H1 (cell line): ENCODE results near the gene CELSR3. TPM values are rescaled to one million over a fixed set of nuclear protein-coding genes. Genes with fewer than 3 reads are reported as not detected.

Experiments used
- CTCF ChIA-PET: fragments of 300-600 bp; sonication (Branson Sonifier 250); formaldehyde crosslinking; loops from one replicate; lab custom pipeline; 2021; ENCODE audit not compliant: partially characterized antibody; lab: Charles Lee
- POLR2A ChIA-PET: fragments of 300-600 bp; sonication (Branson Sonifier 250); formaldehyde crosslinking; loops from one replicate; lab custom pipeline; 2021; ENCODE audit warnings: inconsistent platforms; ENCODE audit not compliant: partially characterized antibody; lab: Charles Lee
- DNase-seq, 2 experiments: peaks; one replicate each; pipeline versions ENCODE4 v3.0.0 to v3.0.0-alpha.2; 2010 to 2022; ENCODE audit warnings: low spot score in 2 of 2, low read depth in 1 of 2, mixed read lengths in 1 of 2
- FAIRE-seq: peaks from 2 replicates; lab custom pipeline; 2011; peaks lifted over from hg19 to GRCh38; lab: Jason Lieb, UNC
- H2AFZ ChIP-seq: 2 replicates; pipeline ENCODE4 v1.8.1; 2012; ENCODE audit warnings: low read length, inconsistent platforms
- H2AK5ac ChIP-seq: 2 replicates; pipeline ENCODE4 v1.6.1; 2013; ENCODE audit warnings: low read depth, low read length
- H2BK120ac ChIP-seq: replicated peaks from 2 replicates; pipeline ENCODE3; 2013; ENCODE audit warnings: low read depth, low read length, inconsistent platforms
- H2BK12ac ChIP-seq: 2 replicates; pipeline ENCODE4 v1.6.1; 2013; ENCODE audit warnings: low read depth, low read length
- H2BK15ac ChIP-seq: 2 replicates; pipeline ENCODE4 v1.6.1; 2013; ENCODE audit warnings: low read length
- H2BK20ac ChIP-seq: 2 replicates; pipeline ENCODE4 v1.6.1; 2013; ENCODE audit warnings: low read length
- H2BK5ac ChIP-seq: 2 replicates; pipeline ENCODE4 v1.6.1; 2013; ENCODE audit warnings: low read depth, low read length
- H3K14ac ChIP-seq: 2 replicates; pipeline ENCODE4 v1.6.1; 2013; ENCODE audit warnings: inconsistent platforms; ENCODE audit not compliant: insufficient read length
- H3K18ac ChIP-seq: 2 replicates; pipeline ENCODE4 v1.6.1; 2013; ENCODE audit warnings: low read length; ENCODE audit errors: extremely low read depth
- H3K23ac ChIP-seq: 2 replicates; pipeline ENCODE4 v1.6.1; 2013; ENCODE audit warnings: inconsistent platforms; ENCODE audit not compliant: insufficient read length
- H3K23me2 ChIP-seq: 2 replicates; pipeline ENCODE4 v1.6.1; 2013; ENCODE audit warnings: low read depth, low read length
- H3K27ac ChIP-seq: 2 replicates; pipeline ENCODE4 v1.6.1; 2011; ENCODE audit warnings: low read depth, low read length, inconsistent platforms
- H3K27me3 ChIP-seq, 4 experiments: replicated peaks in 1 of 4; 1 replicate in 1 of 4; 2 replicates in 3 of 4; pipeline versions ENCODE4 v1.6.1 to v1.8.1; 2011 to 2013; ENCODE audit warnings: low read length in 3 of 4, mild to moderate bottlenecking in 3 of 4, inconsistent platforms in 2 of 4, mixed read lengths in 2 of 4, moderate library complexity in 1 of 4; ENCODE audit not compliant: control insufficient read depth in 3 of 4, insufficient read depth in 3 of 4; ENCODE audit errors: extremely low read depth in 1 of 4
- H3K36me3 ChIP-seq, 4 experiments: 2 replicates each; pipeline versions ENCODE4 v1.6.1 to v1.8.1; 2011 to 2013; ENCODE audit warnings: mild to moderate bottlenecking in 4 of 4, low read length in 3 of 4, moderate library complexity in 2 of 4, control low read depth in 1 of 4, inconsistent platforms in 1 of 4; ENCODE audit not compliant: insufficient read depth in 4 of 4, control insufficient read depth in 2 of 4
- H3K4ac ChIP-seq: replicated peaks from 2 replicates; pipeline ENCODE3; 2013; ENCODE audit warnings: low read length, low read depth, mixed read lengths, inconsistent platforms; ENCODE audit not compliant: insufficient read length
- H3K4me1 ChIP-seq, 4 experiments: replicated peaks in 1 of 4; 1 replicate in 1 of 4; 2 replicates in 3 of 4; pipeline versions ENCODE4 v1.6.1 to v1.8.1; 2011 to 2013; ENCODE audit warnings: low read length in 3 of 4, inconsistent platforms in 2 of 4, mixed read lengths in 1 of 4; ENCODE audit not compliant: insufficient read depth in 4 of 4, control insufficient read depth in 3 of 4
- H3K4me2 ChIP-seq, 2 experiments: 2 replicates each; pipeline versions ENCODE4 v1.6.1 to v1.8.1; 2011 to 2013; ENCODE audit warnings: low read depth in 2 of 2, low read length in 2 of 2, control low read depth in 1 of 2, inconsistent platforms in 1 of 2, mild to moderate bottlenecking in 1 of 2; ENCODE audit not compliant: insufficient read depth in 1 of 2
- H3K4me3 ChIP-seq, 4 experiments: fragments of 200-600, 300-600 bp in 1 of 4; sonication (generic), shearing (Covaris generic), sonication (Bioruptor Twin) in 1 of 4; 2 replicates each; pipeline versions ENCODE4 v1.5.1 to v1.8.1; 2011 to 2016; ENCODE audit warnings: low read length in 4 of 4, low read depth in 3 of 4, control low read depth in 2 of 4, inconsistent platforms in 2 of 4, mild to moderate bottlenecking in 2 of 4, mixed read lengths in 1 of 4, moderate library complexity in 1 of 4; ENCODE audit not compliant: insufficient read depth in 2 of 4; ENCODE audit errors: extremely low read depth in 1 of 4
- H3K56ac ChIP-seq: replicated peaks from 2 replicates; pipeline ENCODE3; 2013; ENCODE audit warnings: low read depth, mild to moderate bottlenecking, mixed read lengths, low read length, inconsistent platforms; ENCODE audit not compliant: insufficient read length
- H3K79me1 ChIP-seq: 2 replicates; pipeline ENCODE4 v1.6.1; 2013; ENCODE audit warnings: low read depth, low read length, control low read depth
- H3K79me2 ChIP-seq, 2 experiments: 2 replicates each; pipeline versions ENCODE4 v1.6.1 to v1.8.1; 2012 to 2013; ENCODE audit warnings: low read length in 2 of 2, mild to moderate bottlenecking in 2 of 2, inconsistent platforms in 1 of 2; ENCODE audit not compliant: insufficient read depth in 2 of 2, control insufficient read depth in 1 of 2
- H3K9ac ChIP-seq, 4 experiments: replicated peaks in 1 of 4; 1 replicate in 1 of 4; 2 replicates in 3 of 4; pipeline versions ENCODE4 v1.6.1 to v1.8.1; 2011 to 2013; ENCODE audit warnings: low read depth in 3 of 4, low read length in 3 of 4, control low read depth in 2 of 4, mild to moderate bottlenecking in 2 of 4, moderate library complexity in 2 of 4, inconsistent platforms in 1 of 4; ENCODE audit errors: extremely low read depth in 1 of 4
- H3K9me3 ChIP-seq, 2 experiments: 2 replicates each; pipeline versions ENCODE4 v1.6.1 to v1.8.1; 2012 to 2013; ENCODE audit warnings: mild to moderate bottlenecking in 2 of 2, moderate library complexity in 2 of 2, control low read depth in 1 of 2, inconsistent platforms in 1 of 2, low read depth in 1 of 2, low read length in 1 of 2, mixed read lengths in 1 of 2; ENCODE audit not compliant: insufficient read depth in 2 of 2
- H4K20me1 ChIP-seq, 2 experiments: replicated peaks in 1 of 2; 2 replicates each; pipeline versions ENCODE3 to v1.8.1; 2011 to 2013; ENCODE audit warnings: inconsistent platforms in 2 of 2, low read length in 2 of 2, mild to moderate bottlenecking in 1 of 2; ENCODE audit not compliant: insufficient read depth in 2 of 2, control insufficient read depth in 1 of 2
- H4K5ac ChIP-seq: 2 replicates; pipeline ENCODE4 v1.6.1; 2013; ENCODE audit warnings: low read length, low read depth, mixed read lengths, inconsistent platforms; ENCODE audit not compliant: insufficient read length
- H4K8ac ChIP-seq: 2 replicates; pipeline ENCODE4 v1.8.0; 2013; ENCODE audit warnings: mild to moderate bottlenecking, moderate library complexity, low read length, inconsistent platforms; ENCODE audit not compliant: insufficient read depth; ENCODE audit errors: extremely low read depth
- H4K91ac ChIP-seq: replicated peaks from 2 replicates; pipeline ENCODE3; 2013; ENCODE audit warnings: low read length, mixed read lengths, inconsistent platforms; ENCODE audit not compliant: insufficient read length
- BCL11A ChIP-seq, 2 experiments: IDR thresholded peaks; one replicate each; pipeline ENCODE4 v1.6.1; 2011; ENCODE audit warnings: low read depth in 2 of 2, low read length in 2 of 2, mild to moderate bottlenecking in 2 of 2
- CBX5 ChIP-seq: fragments of 300-800, 300-1000 bp; sonication (generic); IDR thresholded peaks from 2 replicates; pipeline ENCODE4 v1.7.1; 2016; ENCODE audit warnings: antibody characterized with exemption, low read length, low read depth
- CBX8 ChIP-seq: fragments of 300-800, 300-1000 bp; sonication (generic); IDR thresholded peaks from 2 replicates; pipeline ENCODE4 v1.7.1; 2016; ENCODE audit warnings: low read depth, low read length, borderline replicate concordance
- EGR1 ChIP-seq: IDR thresholded peaks from 2 replicates; pipeline ENCODE4 v1.6.1; 2011; ENCODE audit warnings: low read depth, low read length, borderline replicate concordance
- FOSL1 ChIP-seq: IDR thresholded peaks from 2 replicates; pipeline ENCODE4 v1.6.1; 2011; ENCODE audit warnings: mild to moderate bottlenecking, low read depth, low read length, moderate library complexity; ENCODE audit not compliant: insufficient read depth
- JUND ChIP-seq: IDR thresholded peaks from 2 replicates; pipeline ENCODE4 v1.6.1; 2011; ENCODE audit warnings: mild to moderate bottlenecking, improper control_type of control experiment, low read length
- POLR2A ChIP-seq, 2 experiments: IDR thresholded peaks; 1 replicate in 1 of 2; 2 replicates in 1 of 2; pipeline ENCODE4 v1.6.1; 2011; ENCODE audit warnings: low read depth in 2 of 2, low read length in 2 of 2, mild to moderate bottlenecking in 2 of 2; ENCODE audit errors: control extremely low read depth in 1 of 2
- SIX5 ChIP-seq: IDR thresholded peaks from 2 replicates; pipeline ENCODE4 v1.6.1; 2011; ENCODE audit warnings: mild to moderate bottlenecking, low read depth, low read length
- SP2 ChIP-seq: IDR thresholded peaks from 2 replicates; pipeline ENCODE4 v1.6.1; 2012; ENCODE audit warnings: mild to moderate bottlenecking, low read length, inconsistent platforms
- TAF7 ChIP-seq: optimal IDR thresholded peaks from 2 replicates; pipeline ENCODE3; 2011; ENCODE audit warnings: low read depth, mild to moderate bottlenecking, inconsistent platforms, low read length, moderate library complexity, borderline replicate concordance
- WGBS, 2 experiments: shearing (Covaris generic) in 1 of 2; methylation state at CpG; one replicate each; pipeline versions ENCODE4 v1.1.6 to v1.1.7; 2013 to 2015; ENCODE audit warnings: low lambda C conversion rate in 2 of 2, mixed read lengths in 2 of 2, inconsistent platforms in 1 of 2, low coverage in 1 of 2, missing lambda C conversion rate in 1 of 2; ENCODE audit not compliant: insufficient replicate concordance in 2 of 2, insufficient coverage in 1 of 2, insufficient read length in 1 of 2; ENCODE audit errors: extremely low coverage in 1 of 2, missing lambda C conversion rate in 1 of 2; 5-methylcytosine and 5-hydroxymethylcytosine counted together
- polyA plus RNA-seq, 7 experiments: library from polyadenylated mRNA; depleted of rRNA in 3 of 7; stranded (reverse) in 5 of 7; unstranded in 2 of 7; fragments of >200 nt in 5 of 7; fragments of 200-250 nt in 2 of 7; gene quantifications; 1 replicate in 5 of 7; 2 replicates in 1 of 7; 4 replicates in 1 of 7; pipeline versions ENCODE4 v1.2.1 to v1.2.3, GENCODE V29; 2011 to 2013; ENCODE audit warnings: missing spikeins in 2 of 7, mixed read lengths in 2 of 7
- total RNA-seq: library from RNA; stranded (reverse); fragmentation: NEBNext Ultra II Directional; extraction: Animal tissue kit (Norgen Biotek cat#: 25700); gene quantifications from 2 replicates; pipeline ENCODE4 v1.2.1, GENCODE V29; 2021

Gene CELSR3
- total and polyA plus RNA-seq, 2 of the 8 experiments (the other 6 are each of a cell fraction or from before 2014, with no cell fraction given), result 11.6 to 29.5 TPM

DNA sequence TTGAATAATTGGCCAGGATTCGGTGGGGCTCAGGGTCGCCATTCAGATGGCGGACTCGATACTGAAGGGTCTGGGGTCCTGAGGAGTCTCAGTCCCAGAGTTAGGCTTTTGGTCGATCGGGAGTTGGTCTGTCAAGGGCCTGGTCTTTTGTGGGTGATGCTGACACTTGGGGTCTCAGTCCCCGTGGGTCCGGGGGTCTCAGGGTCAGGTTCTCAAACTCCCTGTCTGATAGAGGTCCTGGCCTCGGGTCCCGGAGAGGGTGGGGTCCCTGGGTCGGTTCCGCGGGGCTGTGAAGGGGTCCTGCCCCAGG is 22.6 kb upstream of the CELSR3 start:
- H3K56ac ChIP-seq, result no peak overlapping the region
- peaks cover 8 to 28% of the 10 kb centered on the region in 2 experiments for H4K20me1 ChIP-seq
- no peak overlapping the region for H3K18ac ChIP-seq
- FAIRE-seq (no peak), DNase-seq (no peak)
- no peak overlapping the region for H4K5ac ChIP-seq
- no peak overlapping the region for H2AK5ac ChIP-seq
- H2BK15ac ChIP-seq, result no peak overlapping the region
- WGBS, 2 experiments, result 2% methylated on average over 7 of the region's 13 CpGs; no CpG with 5 or more reads in 1 of the 2 experiments
- peaks cover 8% of the 10 kb centered on the region; the same call in 1 of the 2 replicates for H3K23me2 ChIP-seq
- no peak for TF ChIP-seq BCL11A (IDR thresholded peaks at IDR 0.05; ENCODE audit: low read depth in 2 of 2, low read length in 2 of 2)
- TF ChIP-seq CBX8, result no peak
- TF ChIP-seq CBX5, result no peak
- no peak for TF ChIP-seq SP2
- no peak for TF ChIP-seq FOSL1
- no peak for TF ChIP-seq JUND
- TF ChIP-seq SIX5, result no peak
- no peak for TF ChIP-seq POLR2A (IDR thresholded peaks at IDR 0.05; ENCODE audit: control extremely low read depth in 1 of 2, low read depth in 2 of 2, low read length in 2 of 2)
- no peak for TF ChIP-seq TAF7
- no peak for TF ChIP-seq EGR1
- no peak overlapping the region for H2BK20ac ChIP-seq
- H2BK12ac ChIP-seq, result no peak overlapping the region
- no peak overlapping the region for H4K91ac ChIP-seq
- H3K79me1 ChIP-seq, result peaks cover 10% of the 10 kb centered on the region
- H3K4ac ChIP-seq, result no peak overlapping the region
- peak overlapping the region; percentile 62 to 97 (median 96); a peak in 6 of 7 replicates for H3K9ac ChIP-seq
- peaks cover 39 to 53% (median 46%) of the 10 kb centered on the region in 4 experiments for H3K36me3 ChIP-seq
- peak overlapping the region; percentile 7; the same call in 1 of the 2 replicates for H4K8ac ChIP-seq
- H3K9me3 ChIP-seq, result no peaks in the 10 kb centered on the region
- no peaks in the 10 kb centered on the region for H3K27me3 ChIP-seq
- peaks cover 0 to 11% (median 4%) of the 10 kb centered on the region in 4 experiments; a peak in 3 of 7 replicates for H3K4me1 ChIP-seq
- peak overlapping the region; percentile 81 to 94 (median 86) for H3K4me3 ChIP-seq
- no peak overlapping the region for H2AFZ ChIP-seq
- peak overlapping the region; percentile 94; the same call in 1 of the 2 replicates for H3K27ac ChIP-seq
- ChIA-PET CTCF (interaction anchor here (0.9 to 2.5 kb wide), 15 partner anchors 11 to 396 kb away, joined by 3 to 22 read pairs (median 4); partner anchors contain the start of gene CELSR3), POLR2A (interaction anchor here (0.9 to 15.0 kb wide), 12 partner anchors 9 to 322 kb away, joined by 3 to 175 read pairs (median 8); partner anchors contain the start of genes CELSR3, IP6K2, UQCRC1 and WDR6)
- peaks cover 0 to 21% of the 10 kb centered on the region in 2 experiments; a peak in 2 of 4 replicates for H3K79me2 ChIP-seq
- H3K14ac ChIP-seq, result no peak overlapping the region
- H2BK5ac ChIP-seq, result peak overlapping the region; percentile 99; the same call in 1 of the 2 replicates
- peak overlapping the region; percentile 82 to 92 for H3K4me2 ChIP-seq
- no peak overlapping the region for H2BK120ac ChIP-seq
- no peak overlapping the region for H3K23ac ChIP-seq
